ENCODE results near the gene NUP188.
A peak's percentile ranks its signal among the peaks of the same experiment; 100 is the strongest.

The NUP188 gene

GRCh38 chr9:128913995-128914772 is 33.3 kb upstream of the NUP188 start:
- no peak for DNase-seq

- DNase-seq: no peak
These were observed 31.3 kb upstream of the NUP188 start for GRCh38 chr9:128916204-128916603.

- no peak for DNase-seq
These were observed 30.8 kb upstream of the NUP188 start for GRCh38 chr9:128916745-128917144.

GRCh38 chr9:128917151-128917849 is 30.2 kb upstream of the NUP188 start:
- DNase-seq: no peak

- no peak for DNase-seq
These were observed 28.6 kb upstream of the NUP188 start for GRCh38 chr9:128918921-128919320.

GRCh38 chr9:128919402-128920089 is 28.0 kb upstream of the NUP188 start:
- no peak for DNase-seq

GRCh38 chr9:128920381-128921058 is 27.0 kb upstream of the NUP188 start, which contains the start of gene PHYHD1:
TSS of gene PHYHD1 (plus strand) at chr9:128920982. CDS start at chr9:128922324, 1,342 bp downstream.
- DNase-seq: no peak

- no peak for DNase-seq
These were observed 25.4 kb upstream of the NUP188 start for GRCh38 chr9:128921881-128922763.

- DNase-seq: no peak
These were observed 24.0 kb upstream of the NUP188 start for GRCh38 chr9:128923493-128923883.

- peak; percentile 52 to 54 for DNase-seq
These were observed 19.6 kb upstream of the NUP188 start for GRCh38 chr9:128927731-128928411.

- no peak for DNase-seq
These were observed 18.9 kb upstream of the NUP188 start for GRCh38 chr9:128928624-128929023.

GRCh38 chr9:128929560-128929959 is 17.9 kb upstream of the NUP188 start:
- no peak for DNase-seq

- no peak for DNase-seq
These were observed 13.8 kb upstream of the NUP188 start for GRCh38 chr9:128933731-128934130.

- DNase-seq: no peak
These were observed 11.2 kb upstream of the NUP188 start for GRCh38 chr9:128936171-128936865.

- DNase-seq: no peak
These were observed 10.0 kb upstream of the NUP188 start for GRCh38 chr9:128937310-128938165.

GRCh38 chr9:128940271-128940921 is 7.1 kb upstream of the NUP188 start:
- DNase-seq: no peak

GRCh38 chr9:128940946-128941755 is 6.3 kb upstream of the NUP188 start:
- DNase-seq: no peak
